Calu3 (cell line): ENCODE results near the gene HDC. TPM values are rescaled to one million over a fixed set of nuclear protein-coding genes. Genes with fewer than 3 reads are reported as not detected.

Source experiments
- BruUV-seq: library from RNA; stranded (reverse); fragments of 400-500 nt; replicated peaks from 2 replicates; lab custom pipeline; 2021; lab: Mats Ljungman, UMichigan
- CTCF ChIA-PET: fragments of 300-600 bp; sonication (Branson Sonifier 250); formaldehyde crosslinking; loops from one replicate; lab custom pipeline; 2022; ENCODE audit warnings: antibody characterized with exemption; lab: Charles Lee
- DNase-seq: peaks from one replicate; pipeline ENCODE4 v3.0.0; 2022
- H3K27ac Mint-ChIP-seq: one replicate; pipeline ENCODE4 v1.8.0; 2022; ENCODE audit warnings: mixed read lengths; ENCODE audit not compliant: unreplicated experiment
- H3K27me3 Mint-ChIP-seq: one replicate; pipeline ENCODE4 v1.8.0; 2022; ENCODE audit warnings: mixed read lengths; ENCODE audit not compliant: unreplicated experiment
- H3K36me3 Mint-ChIP-seq: one replicate; pipeline ENCODE4 v1.8.0; 2022; ENCODE audit warnings: mild to moderate bottlenecking, moderate library complexity, mixed read lengths; ENCODE audit not compliant: insufficient read depth, unreplicated experiment
- H3K4me1 Mint-ChIP-seq: one replicate; pipeline ENCODE4 v1.8.0; 2022; ENCODE audit warnings: mild to moderate bottlenecking, low read depth, mixed read lengths; ENCODE audit not compliant: unreplicated experiment
- H3K4me3 Mint-ChIP-seq: one replicate; pipeline ENCODE4 v1.8.0; 2022; ENCODE audit warnings: mild to moderate bottlenecking, low read depth, moderate library complexity, mixed read lengths; ENCODE audit not compliant: unreplicated experiment
- H3K9me3 Mint-ChIP-seq: one replicate; pipeline ENCODE4 v1.8.0; 2022; ENCODE audit warnings: low read depth, mixed read lengths; ENCODE audit not compliant: unreplicated experiment
- CTCF ChIP-seq: fragments of 200-600 bp; IDR thresholded peaks from one replicate; pipeline ENCODE4 v1.8.0; 2022; ENCODE audit warnings: antibody characterized with exemption; ENCODE audit not compliant: unreplicated experiment
- intact Hi-C: fragments of 100-400 bp; cut with micrococcal nuclease; formaldehyde crosslinking; loops from one replicate; pipeline ENCODE4 v1.10.0; 2022; ENCODE audit not compliant: unreplicated experiment
- total RNA-seq: library from RNA; stranded (reverse); gene quantifications from 2 replicates; pipeline ENCODE4 v1.2.3, GENCODE V29; 2022

The HDC gene
- total RNA-seq, 1 experiment from 2014 or later: not detected

GRCh38 chr15:50257332-50257731 lies 8.2 kb downstream of the HDC start:
- Mint-ChIP-seq H3K4me1 (peaks cover 20% of the 10 kb centered on the region), H3K27ac (no peak overlapping the region), H3K36me3 (no peaks in the 10 kb centered on the region), H3K9me3 (no peaks in the 10 kb centered on the region), H3K27me3 (peaks cover under 1% of the 10 kb centered on the region), H3K4me3 (no peak overlapping the region)
- intact Hi-C loops: loop anchor here (5.0 kb wide), 1 partner anchor 75 kb away; the partner anchor contains the start of gene SLC27A2
- no peak for TF ChIP-seq CTCF
- no peak for DNase-seq
- CTCF ChIA-PET: interaction anchor here (0.6 to 0.9 kb wide), 2 partner anchors 22 to 307 kb away, joined by 3 to 6 read pairs; no protein-coding TSS in a partner anchor
- BruUV-seq: no TSS peak

- DNase-seq: peak; percentile 53
- Mint-ChIP-seq H3K27ac (no peak overlapping the region), H3K9me3 (no peaks in the 10 kb centered on the region), H3K4me3 (no peak overlapping the region), H3K36me3 (no peaks in the 10 kb centered on the region), H3K4me1 (peaks cover 20% of the 10 kb centered on the region), H3K27me3 (no peaks in the 10 kb centered on the region)
- CTCF ChIA-PET: interaction anchor here (0.5 to 0.8 kb wide), 2 partner anchors 111 to 834 kb away, joined by 3 to 5 read pairs; no protein-coding TSS in a partner anchor
- no peak for TF ChIP-seq CTCF
- BruUV-seq: no TSS peak
- intact Hi-C loops: loop anchor here (5.0 kb wide), 1 partner anchor 74 kb away; the partner anchor contains the start of gene SLC27A2
These were observed 9.1 kb downstream of the HDC start for GRCh38 chr15:50256188-50257041.

- H3K4me3 Mint-ChIP-seq: no peak overlapping the region
- TF ChIP-seq CTCF: no peak
- CTCF ChIA-PET: no interaction called here
- H3K27me3 Mint-ChIP-seq: no peaks in the 10 kb centered on the region
- H3K4me1 Mint-ChIP-seq: peaks cover 12% of the 10 kb centered on the region
- no peaks in the 10 kb centered on the region for H3K9me3 Mint-ChIP-seq
- BruUV-seq: no TSS peak
- no peaks in the 10 kb centered on the region for H3K36me3 Mint-ChIP-seq
- no peak overlapping the region for H3K27ac Mint-ChIP-seq
- intact Hi-C loops: no loop called here
- no peak for DNase-seq
These were observed 13.0 kb downstream of the HDC start for GRCh38 chr15:50252556-50252955.

- H3K27ac Mint-ChIP-seq: no peak overlapping the region
- no peak for TF ChIP-seq CTCF
- BruUV-seq: no TSS peak
- no peaks in the 10 kb centered on the region for H3K9me3 Mint-ChIP-seq
- DNase-seq: no peak
- H3K36me3 Mint-ChIP-seq: no peaks in the 10 kb centered on the region
- CTCF ChIA-PET: no interaction called here
- H3K4me3 Mint-ChIP-seq: no peak overlapping the region
- H3K4me1 Mint-ChIP-seq: peaks cover 8% of the 10 kb centered on the region
- intact Hi-C loops: no loop called here
- no peaks in the 10 kb centered on the region for H3K27me3 Mint-ChIP-seq
These were observed 13.8 kb downstream of the HDC start for GRCh38 chr15:50251638-50252182.
